HG02610 (cell line): ENCODE measurements around the gene SPSB1.
"Not testable (repeated sequence)": the region's sequence is repeated elsewhere in the genome, so short reads cannot be mapped to it uniquely, and the experiment has no call there.

Experiments used
- ATAC-seq: cut with Tn5 transposase; IDR thresholded peaks from one replicate; pipeline ENCODE4 v1.9.1; 2021; ENCODE audit warnings: mild to moderate bottlenecking, moderate library complexity; ENCODE audit not compliant: unreplicated experiment

Gene SPSB1

GRCh38 chr1:9385392-9385791, 92.7 kb downstream of the SPSB1 start:
- not testable (repeated sequence) for ATAC-seq

GRCh38 chr1:9385801-9386573, 93.3 kb downstream of the SPSB1 start:
- ATAC-seq = no peak

- no peak for ATAC-seq
Measured at GRCh38 chr1:9388335-9389180, 95.9 kb downstream of the SPSB1 start.

- ATAC-seq = no peak
Measured at GRCh38 chr1:9389968-9390367, 97.3 kb downstream of the SPSB1 start.

- no peak for ATAC-seq
Measured at GRCh38 chr1:9391620-9392019, 98.9 kb downstream of the SPSB1 start.

GRCh38 chr1:9394010-9394409, 101.3 kb downstream of the SPSB1 start:
- no peak for ATAC-seq

GRCh38 chr1:9395018-9395417, 102.3 kb downstream of the SPSB1 start:
- ATAC-seq = no peak

GRCh38 chr1:9397047-9397446, 104.4 kb downstream of the SPSB1 start:
- ATAC-seq = no peak

GRCh38 chr1:9397997-9398526, 105.4 kb downstream of the SPSB1 start:
- ATAC-seq = no peak

GRCh38 chr1:9399510-9400424, 107.1 kb downstream of the SPSB1 start:
- no peak for ATAC-seq

- no peak for ATAC-seq
Measured at GRCh38 chr1:9400425-9401079, 107.9 kb downstream of the SPSB1 start.

- no peak for ATAC-seq
Measured at GRCh38 chr1:9401080-9401453, 108.4 kb downstream of the SPSB1 start.

GRCh38 chr1:9402256-9402616, 109.5 kb downstream of the SPSB1 start:
- no peak for ATAC-seq

GRCh38 chr1:9402717-9403225, 110.1 kb downstream of the SPSB1 start:
- no peak for ATAC-seq

GRCh38 chr1:9404117-9404914, 111.6 kb downstream of the SPSB1 start:
- no peak for ATAC-seq

GRCh38 chr1:9406111-9406510, 113.4 kb downstream of the SPSB1 start:
- ATAC-seq = no peak

GRCh38 chr1:9410737-9411297, 118.1 kb downstream of the SPSB1 start:
- no peak for ATAC-seq

GRCh38 chr1:9413071-9413876, 120.6 kb downstream of the SPSB1 start:
- ATAC-seq = peak; percentile 77
